ENCODE results near the gene IQSEC1.

GRCh38 chr3:13093687-13094086, 20.5 kb upstream of the IQSEC1 start:
- TF ChIP-seq CTCF (IDR thresholded peaks at IDR 0.05) (no peak), POLR2A (IDR thresholded peaks at IDR 0.05; ENCODE audit: low read depth) (no peak)
